ENCODE results near the gene NOX5.

Gene NOX5

DNA sequence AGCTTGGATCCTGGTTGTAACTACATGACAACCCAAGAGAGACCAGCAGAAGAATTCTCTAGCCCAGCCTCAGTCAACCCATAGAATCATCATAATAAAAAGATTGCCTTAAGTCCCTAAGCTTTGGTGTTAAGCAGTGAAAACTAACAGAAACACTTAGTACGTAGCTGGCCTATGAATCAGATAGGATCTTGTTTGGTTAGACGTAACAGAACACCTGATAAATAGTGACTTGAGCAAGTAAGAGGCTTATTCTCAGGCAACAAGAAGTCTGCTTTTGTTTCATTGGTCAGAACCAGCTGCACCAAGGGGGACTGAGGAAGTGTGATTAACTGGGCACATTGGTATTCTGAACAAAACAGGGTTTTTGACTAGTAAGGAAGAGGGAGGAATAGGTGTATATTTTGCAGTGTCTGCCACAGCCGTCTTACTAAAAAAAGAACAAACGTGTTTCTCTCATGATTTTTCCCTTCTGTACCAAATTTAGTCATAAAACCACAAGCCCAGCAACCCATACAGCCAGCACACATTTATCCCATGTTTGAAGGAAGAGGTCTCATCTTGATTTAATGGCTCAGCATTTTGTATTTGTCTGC, 92.6 kb downstream of the NOX5 start:
- no peak for DNase-seq
